ENCODE measurements around the gene ARID5A.
"Not testable (repeated sequence)": the region's sequence is repeated elsewhere in the genome, so short reads cannot be mapped to it uniquely, and the experiment has no call there.

The ARID5A gene

DNA sequence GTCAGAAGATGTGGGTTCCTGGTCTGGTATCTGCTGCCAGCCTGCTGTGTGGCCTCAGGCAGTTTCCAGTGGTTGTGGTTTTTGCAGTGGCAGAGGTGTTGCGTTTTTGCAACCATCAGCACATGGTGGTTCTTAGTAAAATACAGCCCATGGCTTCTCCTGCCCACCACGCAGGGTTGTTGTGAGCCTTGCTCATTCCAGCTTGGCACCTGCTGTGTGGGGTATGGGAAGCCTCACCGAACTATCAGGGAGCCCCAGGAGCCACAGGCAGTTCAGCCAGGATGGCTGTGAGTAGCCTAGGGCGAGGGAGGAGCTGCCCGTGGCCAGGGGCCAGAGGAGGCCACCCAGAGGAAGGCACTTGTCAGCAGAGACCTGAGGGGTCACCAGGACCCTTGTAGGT lies 9.8 kb downstream of the ARID5A start:
- DNase-seq, result peak; percentile 26

- no peak for DNase-seq
Observed at GRCh38 chr2:96546797-96547196, 10.2 kb downstream of the ARID5A start.

DNA sequence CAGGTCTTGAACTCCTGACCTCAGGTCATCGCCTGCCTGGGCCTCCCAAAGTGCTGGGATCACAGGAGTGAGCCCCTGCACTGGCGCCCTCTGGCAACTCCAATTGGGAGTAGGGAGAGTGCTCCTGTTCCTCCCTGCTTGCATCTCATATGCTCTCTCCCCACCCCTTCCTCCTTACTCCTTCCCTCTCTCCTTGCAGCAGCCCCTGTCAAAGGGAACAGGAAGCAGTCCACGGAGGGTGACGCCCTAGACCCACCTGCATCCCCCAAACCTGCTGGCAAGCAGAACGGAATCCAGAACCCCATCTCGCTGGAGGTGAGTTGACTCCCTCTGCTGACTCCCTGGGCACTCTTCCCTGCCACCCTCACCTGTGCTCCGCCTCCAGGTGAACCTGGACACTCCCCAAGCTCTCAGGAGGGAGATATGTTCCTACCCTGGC lies 10.7 kb downstream of the ARID5A start:
- no peak for DNase-seq

DNA sequence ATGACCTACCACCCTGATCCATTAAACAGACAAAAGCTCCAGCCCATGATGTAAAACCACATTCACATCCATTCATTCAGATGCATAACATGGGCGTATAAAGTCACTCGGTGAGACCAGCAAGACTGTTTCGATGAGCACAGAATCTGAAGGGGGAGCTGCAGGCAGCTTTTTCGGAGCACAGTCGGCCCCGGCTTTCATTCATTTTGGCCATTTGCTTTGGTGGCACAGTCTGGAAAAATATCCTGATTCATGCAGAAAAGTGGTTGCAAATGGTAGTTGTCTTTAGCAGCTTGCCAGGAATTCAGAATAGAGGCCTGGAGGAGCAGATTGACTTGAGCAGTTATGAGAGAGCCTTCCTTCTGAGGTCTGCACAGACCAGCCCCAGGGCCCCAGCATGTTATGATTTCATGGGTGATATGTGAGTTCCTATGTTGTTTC lies 11.2 kb downstream of the ARID5A start:
- no peak for DNase-seq

GRCh38 chr2:96548558-96549465 lies 12.3 kb downstream of the ARID5A start:
- DNase-seq, result no peak

DNA sequence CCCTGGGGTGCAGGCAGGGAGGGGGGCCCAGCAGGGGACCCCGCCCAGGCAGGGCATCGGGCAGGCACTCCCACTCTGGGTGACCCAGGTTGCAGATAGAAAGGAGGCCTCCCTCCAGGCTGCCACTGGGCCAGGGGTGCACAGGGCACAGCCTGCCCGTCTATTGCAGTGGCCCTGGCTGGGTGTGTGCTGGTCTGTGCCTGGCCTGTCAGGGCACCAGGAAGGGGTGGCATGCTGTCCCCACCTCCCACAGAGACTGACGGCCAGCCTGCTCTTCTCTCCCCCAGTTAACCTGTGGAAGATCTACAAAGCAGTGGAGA lies 12.9 kb downstream of the ARID5A start:
- no peak for DNase-seq

GRCh38 chr2:96549967-96550786 lies 13.6 kb downstream of the ARID5A start:
- no peak for DNase-seq

DNA sequence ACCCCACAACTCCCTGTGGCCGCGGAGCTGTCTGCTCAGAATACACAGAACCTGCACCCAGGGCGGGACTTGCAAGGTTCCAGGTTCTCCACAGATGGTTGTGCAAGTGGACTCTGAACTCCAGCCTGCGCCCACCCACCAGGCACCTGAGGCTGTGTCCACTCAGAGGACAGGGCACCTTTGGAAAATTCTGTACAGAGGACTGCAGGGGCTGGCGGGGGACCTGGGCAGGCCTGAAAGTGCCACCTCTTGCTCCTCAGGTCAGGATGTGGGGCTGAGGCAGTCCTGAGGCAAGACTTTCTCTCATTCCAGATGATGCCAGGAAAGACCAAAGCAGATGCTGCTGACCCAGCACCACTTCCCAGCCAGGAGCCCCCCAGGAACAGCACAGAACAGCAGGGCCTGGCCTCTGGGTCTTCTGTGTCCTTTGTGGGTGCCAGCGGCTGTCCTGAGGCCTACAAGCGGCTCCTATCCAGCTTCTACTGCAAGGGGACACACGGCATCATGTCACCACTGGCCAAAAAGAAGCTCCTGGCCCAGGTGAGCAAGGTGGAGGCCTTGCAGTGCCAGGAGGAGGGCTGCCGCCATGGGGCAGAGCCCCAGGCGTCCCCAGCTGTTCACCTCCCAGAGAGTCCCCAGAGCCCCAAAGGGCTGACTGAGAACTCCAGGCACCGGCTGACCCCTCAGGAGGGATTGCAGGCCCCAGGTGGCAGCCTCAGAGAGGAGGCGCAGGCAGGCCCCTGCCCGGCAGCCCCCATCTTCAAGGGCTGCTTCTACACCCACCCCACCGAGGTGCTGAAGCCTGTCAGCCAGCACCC lies 14.4 kb downstream of the ARID5A start:
- DNase-seq, result no peak

DNA sequence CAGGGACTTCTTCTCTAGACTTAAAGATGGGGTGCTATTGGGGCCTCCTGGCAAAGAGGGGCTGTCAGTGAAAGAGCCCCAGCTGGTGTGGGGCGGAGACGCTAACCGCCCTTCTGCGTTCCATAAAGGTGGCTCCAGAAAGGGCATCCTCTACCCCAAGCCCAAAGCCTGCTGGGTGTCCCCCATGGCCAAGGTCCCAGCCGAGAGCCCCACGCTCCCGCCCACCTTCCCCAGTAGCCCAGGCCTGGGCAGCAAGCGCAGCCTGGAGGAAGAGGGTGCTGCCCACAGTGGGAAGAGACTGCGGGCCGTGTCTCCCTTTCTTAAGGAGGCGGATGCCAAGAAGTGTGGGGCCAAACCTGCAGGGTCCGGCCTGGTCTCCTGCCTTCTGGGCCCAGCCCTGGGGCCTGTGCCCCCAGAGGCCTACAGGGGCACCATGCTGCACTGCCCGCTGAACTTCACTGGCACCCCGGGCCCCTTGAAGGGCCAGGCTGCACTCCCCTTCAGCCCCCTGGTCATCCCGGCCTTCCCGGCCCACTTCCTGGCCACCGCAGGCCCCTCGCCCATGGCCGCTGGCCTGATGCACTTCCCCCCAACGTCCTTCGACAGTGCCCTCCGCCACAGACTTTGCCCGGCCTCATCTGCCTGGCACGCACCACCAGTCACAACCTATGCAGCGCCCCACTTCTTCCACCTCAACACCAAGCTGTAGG lies 15.2 kb downstream of the ARID5A start:
- DNase-seq, result no peak

DNA sequence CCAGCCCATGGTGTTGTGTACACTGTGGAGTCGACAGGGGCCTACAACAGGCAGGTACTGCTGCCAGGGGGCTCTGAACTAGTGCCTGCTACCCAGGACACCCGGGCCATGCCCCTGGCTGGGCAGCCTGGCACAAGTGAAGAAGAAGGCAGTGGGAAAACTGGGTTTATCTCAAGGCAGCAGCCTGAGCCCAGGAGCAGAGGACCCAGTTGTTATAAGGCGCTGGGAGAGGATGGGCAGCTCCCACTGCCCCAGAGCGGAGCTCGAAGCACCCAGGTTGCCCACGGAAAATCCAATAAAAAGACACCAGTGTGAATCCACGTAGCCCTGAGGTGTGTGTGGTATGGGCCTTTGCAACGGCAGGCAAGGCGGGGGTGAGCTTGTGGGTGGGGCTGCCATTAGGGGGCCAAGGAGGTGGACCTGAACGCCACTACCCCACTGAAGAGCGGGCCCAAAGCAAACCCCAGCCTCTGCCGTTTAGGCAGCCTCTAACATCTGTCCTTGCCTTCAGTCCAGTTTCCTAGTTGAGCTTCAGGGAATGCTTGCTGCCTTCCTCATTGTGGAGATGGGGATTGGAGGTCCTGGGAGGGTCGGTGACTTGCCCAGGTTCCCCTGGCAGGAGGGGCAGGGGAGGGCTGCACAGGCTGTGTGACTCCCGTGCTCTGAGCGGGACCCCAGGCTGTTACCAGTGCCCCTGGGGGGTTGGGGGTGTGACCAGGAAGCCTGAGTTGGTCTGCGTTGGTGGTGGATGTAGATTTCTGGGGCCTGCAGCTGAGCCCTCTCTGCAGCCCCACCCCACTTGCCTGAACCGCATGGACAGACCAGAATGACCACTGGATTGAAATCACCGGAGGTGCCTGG lies 16.0 kb downstream of the ARID5A start:
- DNase-seq, result no peak

- DNase-seq, result no peak
Observed at GRCh38 chr2:96553176-96553956, 16.8 kb downstream of the ARID5A start.

- DNase-seq, result not testable (repeated sequence)
Observed at GRCh38 chr2:96553957-96554292, 17.4 kb downstream of the ARID5A start.

DNA sequence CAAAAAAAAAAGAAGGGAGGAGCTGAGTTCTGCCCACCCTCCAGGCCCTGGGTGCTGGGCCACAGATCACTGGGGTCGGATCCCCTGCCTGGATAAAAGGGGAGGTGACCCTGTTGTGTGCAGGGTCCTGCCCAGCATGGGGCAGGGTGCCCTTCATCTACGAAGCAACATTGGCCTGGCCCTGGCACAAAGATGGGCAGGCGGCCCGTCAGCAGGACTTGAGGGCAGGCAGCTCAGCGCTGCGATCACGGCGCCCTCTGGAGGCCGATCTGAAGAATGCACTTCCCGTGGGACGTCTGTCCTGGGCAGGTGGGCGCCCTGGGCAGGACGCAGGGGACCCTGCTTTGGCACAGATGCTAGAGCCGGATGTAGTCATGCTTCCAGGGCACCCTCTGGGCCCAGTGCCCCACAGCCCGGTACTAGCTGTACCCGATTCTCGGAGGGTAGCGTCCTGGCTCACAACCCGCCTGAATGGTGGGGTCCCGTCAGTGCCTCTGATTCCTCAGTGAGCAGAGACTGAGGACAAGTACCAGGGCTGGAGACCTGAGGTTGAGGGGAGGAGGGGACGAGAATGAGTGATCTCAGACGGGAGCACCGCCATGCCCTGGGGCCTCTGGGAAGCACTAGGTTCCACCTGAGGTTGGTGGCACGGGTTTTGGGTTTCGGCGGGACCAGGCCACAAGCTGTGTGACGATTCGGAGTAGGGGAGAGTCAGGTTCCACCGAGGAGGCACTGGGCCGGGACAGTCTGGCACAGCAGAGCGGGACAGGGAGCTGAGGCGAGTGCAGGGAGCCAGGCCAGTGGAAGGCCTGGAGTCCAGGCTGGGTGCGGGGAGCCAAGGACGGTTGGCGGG lies 18.0 kb downstream of the ARID5A start:
- DNase-seq, result peak; percentile 32

DNA sequence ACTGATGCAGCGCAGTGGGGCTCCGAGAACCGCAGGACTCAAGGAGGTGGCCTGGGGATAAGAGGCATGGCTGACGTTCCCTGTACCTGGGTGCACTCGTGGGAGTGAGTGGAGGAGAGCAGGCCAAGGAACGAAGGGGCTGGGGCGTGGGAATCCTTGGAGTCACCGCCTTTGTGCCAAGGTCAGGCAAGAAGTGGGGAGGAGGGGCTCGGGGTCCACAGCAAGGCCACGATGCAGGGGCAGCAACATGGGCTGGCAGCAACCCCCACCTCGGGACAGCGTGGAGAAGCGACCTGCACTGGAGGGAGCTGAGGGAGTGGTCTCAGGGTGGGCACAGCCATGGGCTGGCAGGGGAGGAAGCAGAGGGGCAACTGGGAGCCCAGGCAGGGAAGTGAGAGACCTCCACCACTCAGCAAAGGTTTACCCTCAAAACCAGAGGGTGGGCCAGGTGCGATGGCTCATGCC lies 18.6 kb downstream of the ARID5A start:
- DNase-seq, result no peak

DNA sequence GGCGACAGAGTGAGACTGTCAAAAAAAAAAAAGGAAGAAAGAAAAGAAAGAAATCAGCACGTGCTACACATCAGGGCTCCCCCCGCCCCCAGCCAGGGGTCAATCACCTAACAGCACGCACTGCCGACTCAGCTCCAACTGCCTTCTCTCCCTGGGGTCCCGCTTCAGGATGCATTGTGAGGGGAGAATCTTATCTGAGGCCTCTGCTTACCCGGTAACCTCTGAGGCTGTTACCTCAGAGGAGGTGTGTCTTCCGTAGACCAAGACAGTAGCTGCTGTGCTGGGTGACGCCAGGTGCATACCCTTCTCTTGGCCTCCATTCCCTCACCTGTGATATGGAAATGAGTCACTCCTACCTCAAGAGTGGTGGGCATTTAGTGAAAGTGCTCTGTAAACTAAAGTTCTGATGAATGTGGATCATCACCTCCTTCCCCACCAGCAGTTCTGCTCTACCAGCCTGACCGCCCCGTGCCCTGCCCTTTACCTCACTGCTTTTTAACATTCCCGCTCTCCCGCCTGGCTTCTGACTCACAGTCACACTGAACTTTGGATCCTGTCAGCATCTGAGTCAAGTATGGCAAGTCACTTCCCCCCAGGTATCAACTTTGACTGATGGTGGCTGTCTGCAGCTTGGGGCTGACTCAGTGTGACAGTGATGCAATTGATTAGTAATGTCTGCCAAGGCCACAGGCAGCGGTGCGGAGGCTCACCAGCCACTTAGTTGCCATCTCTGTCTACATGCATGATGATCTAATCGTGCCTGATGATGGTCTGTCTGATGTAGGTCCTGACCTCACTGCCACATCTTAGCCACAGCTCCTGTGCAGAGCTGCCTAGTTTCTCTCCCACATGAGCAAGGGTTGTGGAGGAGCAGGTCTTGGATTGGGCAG lies 20.1 kb downstream of the ARID5A start:
- peak; percentile 52 for DNase-seq

- not testable (repeated sequence) for DNase-seq
Observed at GRCh38 chr2:96557421-96557820, 20.9 kb downstream of the ARID5A start.

DNA sequence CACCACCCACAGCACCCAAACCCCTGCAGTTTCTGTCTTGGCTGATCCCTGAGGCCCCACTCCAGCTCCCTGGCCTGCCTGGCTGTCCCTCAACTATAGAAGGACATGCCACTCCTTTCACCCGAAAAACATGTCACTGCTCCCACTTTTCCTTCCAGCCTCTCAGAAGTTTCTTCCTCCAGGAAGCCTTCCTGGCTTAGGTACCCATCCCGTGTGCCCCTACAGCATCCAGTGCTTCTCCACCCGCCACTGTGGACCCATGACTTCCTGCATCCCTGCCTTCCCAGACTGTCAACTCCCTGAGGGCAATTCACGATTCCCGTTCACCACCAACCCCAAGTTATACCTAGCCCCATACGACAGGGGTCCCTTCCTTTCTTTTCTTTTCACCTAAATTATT lies 21.5 kb downstream of the ARID5A start:
- no peak for DNase-seq

DNA sequence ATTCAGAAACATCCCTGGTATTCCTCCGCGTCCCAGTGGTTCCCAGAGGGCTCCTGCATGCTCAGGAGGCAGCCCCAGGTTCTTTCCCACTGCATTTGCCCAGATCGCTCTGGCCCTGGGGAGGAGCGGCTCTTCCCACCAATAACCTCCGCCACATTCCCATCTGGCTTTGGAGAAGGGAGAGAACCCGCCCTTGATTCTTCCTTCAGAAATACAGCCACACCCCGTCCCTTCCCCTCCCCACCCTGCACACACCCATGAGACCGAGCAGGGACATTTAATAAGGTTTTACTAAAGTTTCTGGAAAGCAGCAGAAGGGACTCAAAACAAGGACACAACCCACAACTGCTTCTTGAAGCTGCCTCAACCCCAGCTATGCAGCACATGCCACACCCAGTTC lies 21.9 kb downstream of the ARID5A start:
- DNase-seq, result no peak

DNA sequence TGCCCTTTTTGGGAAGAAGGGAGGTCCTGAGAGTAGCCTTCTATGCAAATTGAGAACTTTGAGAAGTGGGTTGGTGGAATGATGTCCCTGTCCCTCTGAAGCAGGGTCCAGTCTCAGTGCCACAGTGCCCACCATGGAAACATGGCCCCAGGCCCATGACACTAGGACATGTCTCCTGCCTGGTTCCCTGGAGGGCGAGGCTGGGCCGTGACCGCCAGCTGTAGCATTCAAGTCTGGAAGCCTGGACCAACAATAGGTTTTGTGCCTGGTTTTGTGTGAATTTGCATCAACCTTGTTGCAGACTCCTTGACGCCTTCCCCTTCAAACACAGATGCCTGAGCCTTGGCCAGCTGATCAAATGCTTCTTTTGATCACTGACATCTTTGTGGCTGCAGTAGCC lies 27.5 kb downstream of the ARID5A start:
- no peak for DNase-seq
